B cell (primary cell): ENCODE data around the gene TGFBR1.

ENCODE experiments used
- EZH2 ChIP-seq: IDR thresholded peaks from 2 replicates; pipeline ENCODE4 v1.6.1; 2012; ENCODE audit warnings: borderline replicate concordance, low read depth, mild to moderate bottlenecking, moderate library complexity, low read length; ENCODE audit not compliant: insufficient read depth, poor library complexity, severe bottlenecking
- TF ChIP-seq, protein P1 (sequence below): fragments of 200-600 bp; IDR thresholded peaks from one replicate; pipeline ENCODE4 v1.8.0; 2022; ENCODE audit warnings: antibody characterized with exemption, mild to moderate bottlenecking

DNA sequence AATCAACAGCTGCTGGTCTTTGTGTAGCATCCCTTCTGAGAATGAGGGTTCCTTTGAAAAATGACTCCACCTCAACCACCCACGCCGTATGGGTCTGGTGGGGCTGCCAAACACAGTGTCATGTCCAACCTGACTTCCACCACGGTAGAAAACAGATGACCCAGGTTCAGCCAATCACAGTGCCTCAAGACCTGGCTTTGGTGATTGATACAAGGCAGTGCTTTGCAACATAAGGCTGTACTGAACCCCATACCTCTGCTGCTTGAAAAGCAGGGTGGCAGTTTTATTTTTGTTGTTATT, 11.5 kb upstream of the TGFBR1 start:
- TF ChIP-seq, protein P1, sequence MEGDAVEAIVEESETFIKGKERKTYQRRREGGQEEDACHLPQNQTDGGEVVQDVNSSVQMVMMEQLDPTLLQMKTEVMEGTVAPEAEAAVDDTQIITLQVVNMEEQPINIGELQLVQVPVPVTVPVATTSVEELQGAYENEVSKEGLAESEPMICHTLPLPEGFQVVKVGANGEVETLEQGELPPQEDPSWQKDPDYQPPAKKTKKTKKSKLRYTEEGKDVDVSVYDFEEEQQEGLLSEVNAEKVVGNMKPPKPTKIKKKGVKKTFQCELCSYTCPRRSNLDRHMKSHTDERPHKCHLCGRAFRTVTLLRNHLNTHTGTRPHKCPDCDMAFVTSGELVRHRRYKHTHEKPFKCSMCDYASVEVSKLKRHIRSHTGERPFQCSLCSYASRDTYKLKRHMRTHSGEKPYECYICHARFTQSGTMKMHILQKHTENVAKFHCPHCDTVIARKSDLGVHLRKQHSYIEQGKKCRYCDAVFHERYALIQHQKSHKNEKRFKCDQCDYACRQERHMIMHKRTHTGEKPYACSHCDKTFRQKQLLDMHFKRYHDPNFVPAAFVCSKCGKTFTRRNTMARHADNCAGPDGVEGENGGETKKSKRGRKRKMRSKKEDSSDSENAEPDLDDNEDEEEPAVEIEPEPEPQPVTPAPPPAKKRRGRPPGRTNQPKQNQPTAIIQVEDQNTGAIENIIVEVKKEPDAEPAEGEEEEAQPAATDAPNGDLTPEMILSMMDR = no peak
- no peak for TF ChIP-seq EZH2
